HL-60 (cell line): ENCODE data around the gene MYOM1.

Experiments used
- CTCF ChIP-seq: IDR thresholded peaks from one replicate; pipeline ENCODE4 v1.5.1; 2011; ENCODE audit warnings: low read length, control low read depth, inconsistent platforms; ENCODE audit not compliant: insufficient read depth
- GABPA ChIP-seq: IDR thresholded peaks from 2 replicates; pipeline ENCODE4 v1.6.1; 2012; ENCODE audit warnings: low read depth
- POLR2AphosphoS5 ChIP-seq: IDR thresholded peaks from 2 replicates; pipeline ENCODE4 v1.6.1; 2012; ENCODE audit warnings: low read depth
- REST ChIP-seq: IDR thresholded peaks from 2 replicates; pipeline ENCODE4 v1.6.1; 2012; ENCODE audit warnings: low read depth; ENCODE audit not compliant: insufficient replicate concordance
- SPI1 ChIP-seq: IDR thresholded peaks from 2 replicates; pipeline ENCODE4 v1.6.1; 2012; ENCODE audit warnings: low read depth, mild to moderate bottlenecking, borderline replicate concordance

GRCh38 chr18:3199942-3200645 is 19.7 kb downstream of the MYOM1 start:
- TF ChIP-seq POLR2AphosphoS5, result no peak
- no peak for TF ChIP-seq REST
- no peak for TF ChIP-seq CTCF
- no peak for TF ChIP-seq GABPA
- no peak for TF ChIP-seq SPI1
